ENCODE data around the gene VPS37D. TPM values are rescaled to one million over a fixed set of nuclear protein-coding genes. Genes with fewer than 3 reads are reported as not detected.

VPS37D gene
- total RNA-seq, 1 experiment from 2014 or later = 4.4 TPM

- H3K4me1 ChIP-seq (ENCODE audit: control insufficient read depth, insufficient read depth, low read length) = peaks cover 75% of the 10 kb centered on the region
- BruUV-seq (replicated peaks) = no TSS peak
- no peaks in the 10 kb centered on the region for H3K9me3 ChIP-seq (ENCODE audit: control insufficient read depth, insufficient read depth, low read depth, low read length)
- H3K4me3 ChIP-seq (ENCODE audit: low read depth in 2 of 2, low read length in 2 of 2) = peak overlapping the region in 1 of 2 experiments; percentile 82; a peak in 3 of 4 replicates
- H3K36me3 ChIP-seq (ENCODE audit: control insufficient read depth, insufficient read depth, low read length) = no peaks in the 10 kb centered on the region
- no peaks in the 10 kb centered on the region for H3K27me3 ChIP-seq (ENCODE audit: control insufficient read depth, insufficient read depth, low read length)
- no peak for TF ChIP-seq REST (IDR thresholded peaks at IDR 0.05; ENCODE audit: insufficient read depth in 1 of 2, low read depth in 2 of 2, low read length in 1 of 2)
- TF ChIP-seq SIN3A (IDR thresholded peaks at IDR 0.05; ENCODE audit: borderline replicate concordance, insufficient read depth, low read depth, low read length) = peak; percentile 81; the same call in 1 of the 2 replicates
- TF ChIP-seq TCF7L2 (IDR thresholded peaks at IDR 0.05; ENCODE audit: low read depth, low read length) = peak; percentile 71; the same call in 1 of the 2 replicates
- TF ChIP-seq CTCF (IDR thresholded peaks at IDR 0.05) = no peak
- peak; percentile 89 for TF ChIP-seq POLR2AphosphoS5 (IDR thresholded peaks at IDR 0.05; ENCODE audit: low read depth, low read length)
- H3K27ac ChIP-seq (ENCODE audit: low read length) = peak overlapping the region; percentile 96
- in situ Hi-C loops (cut with HindIII; ENCODE audit: low pct_unique_long_range_greater_than_20kb, low sequenced_read_pairs) = no loop called here
- intact Hi-C loops (cut with micrococcal nuclease; ENCODE audit: unreplicated experiment) = no loop called here
- ChIA-PET POLR2A (interaction anchor here (0.5 kb wide), 1 partner anchor 174 kb away, joined by 8 read pairs; no protein-coding TSS in a partner anchor), CTCF (no interaction called here)
- DNase-seq (ENCODE audit: low read depth, low spot score) (peak; percentile 98), ATAC-seq (peak; percentile 88)
These were observed 48.2 kb downstream of the VPS37D start for GRCh38 chr7:73715648-73716317.

DNA sequence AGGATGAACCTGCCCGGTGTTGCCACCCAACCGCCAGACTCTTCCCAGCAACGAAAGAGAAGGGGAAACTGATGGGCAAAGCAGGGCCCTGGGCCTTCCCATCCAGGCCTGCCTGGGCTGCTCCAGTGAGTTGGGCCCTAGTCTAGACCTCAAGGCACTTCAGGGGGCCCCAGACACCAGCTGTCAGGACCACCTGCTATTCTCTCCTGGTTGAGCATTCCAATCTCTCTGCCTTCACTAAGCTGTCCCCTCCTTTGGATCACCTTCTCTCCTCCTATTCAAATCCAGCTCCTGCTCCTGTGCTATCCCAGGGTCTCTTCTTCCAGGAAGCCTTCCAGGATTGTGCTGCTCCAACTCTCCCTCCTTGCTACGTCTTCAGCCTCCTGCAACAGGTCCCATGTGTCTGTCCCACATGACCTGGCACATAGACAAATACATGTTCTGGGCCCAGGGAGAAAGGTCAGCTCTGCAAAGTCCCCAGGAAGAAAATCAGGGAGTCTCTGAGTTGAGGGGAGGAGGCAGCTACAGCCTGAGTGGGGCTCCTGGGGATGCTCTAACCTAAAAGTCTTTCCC is 48.8 kb downstream of the VPS37D start:
- ATAC-seq = no peak
- intact Hi-C loops (cut with micrococcal nuclease; ENCODE audit: unreplicated experiment) (no loop called here), in situ Hi-C loops (cut with HindIII; ENCODE audit: low pct_unique_long_range_greater_than_20kb, low sequenced_read_pairs) (no loop called here)
- POLR2A ChIA-PET = interaction anchor here (0.6 to 0.7 kb wide), 3 partner anchors 12 to 359 kb away, joined by 3 read pairs; no protein-coding TSS in a partner anchor
- CTCF ChIA-PET = interaction anchor here (0.6 to 1.7 kb wide), 3 partner anchors 15 to 18 kb away, joined by 3 to 4 read pairs (median 3); no protein-coding TSS in a partner anchor
- H3K9me3 ChIP-seq (ENCODE audit: control insufficient read depth, insufficient read depth, low read depth, low read length) = no peaks in the 10 kb centered on the region
- peaks cover 76% of the 10 kb centered on the region for H3K4me1 ChIP-seq (ENCODE audit: control insufficient read depth, insufficient read depth, low read length)
- DNase-seq (ENCODE audit: low read depth, low spot score) = no peak
- H3K36me3 ChIP-seq (ENCODE audit: control insufficient read depth, insufficient read depth, low read length) = no peaks in the 10 kb centered on the region
- TF ChIP-seq POLR2AphosphoS5 (IDR thresholded peaks at IDR 0.05; ENCODE audit: low read depth, low read length) (no peak; the same call in 1 of the 2 replicates), CTCF (IDR thresholded peaks at IDR 0.05) (no peak), REST (IDR thresholded peaks at IDR 0.05; ENCODE audit: insufficient read depth in 1 of 2, low read depth in 2 of 2, low read length in 1 of 2) (no peak), SIN3A (IDR thresholded peaks at IDR 0.05; ENCODE audit: borderline replicate concordance, insufficient read depth, low read depth, low read length) (no peak), TCF7L2 (IDR thresholded peaks at IDR 0.05; ENCODE audit: low read depth, low read length) (no peak)
- peak overlapping the region; percentile 82 to 96 for H3K4me3 ChIP-seq (ENCODE audit: low read depth in 2 of 2, low read length in 2 of 2)
- TSS peak; percentile 28 for BruUV-seq (replicated peaks)
- no peaks in the 10 kb centered on the region for H3K27me3 ChIP-seq (ENCODE audit: control insufficient read depth, insufficient read depth, low read length)
- peak overlapping the region; percentile 96 for H3K27ac ChIP-seq (ENCODE audit: low read length)
